Tibial artery (tissue), 4 donors: ENCODE results near the gene CHD9.

ENCODE experiments used
- DNase-seq, 2 donors: peaks; one replicate each; pipeline ENCODE4 v3.0.0-alpha.2; 2019
- H3K27ac ChIP-seq, 2 donors: fragments of 200-600 bp; sonication (generic) in 1 of 2; 1 replicate in 1 of 2; 2 replicates in 1 of 2; pipeline ENCODE4 v1.5.1; 2018 to 2019; ENCODE audit warnings: mild to moderate bottlenecking in 1 of 2
- H3K27me3 ChIP-seq, 2 donors: fragments of 200-600 bp; sonication (generic) in 1 of 2; one replicate each; pipeline versions ENCODE4 v1.5.1 to v1.6.0; 2016 to 2019
- H3K36me3 ChIP-seq, 3 donors: fragments of 200-600 bp; sonication (generic) in 2 of 3; one replicate each; pipeline ENCODE4 v1.5.1; 2016 to 2019; ENCODE audit warnings: mild to moderate bottlenecking in 2 of 3
- H3K4me1 ChIP-seq, 4 donors: fragments of 200-600 bp; sonication (generic) in 2 of 4; 1 replicate in 3 of 4; 2 replicates in 1 of 4; pipeline ENCODE4 v1.5.1; 2016 to 2019
- H3K4me3 ChIP-seq, 2 donors: fragments of 200-600 bp; sonication (generic) in 1 of 2; 1 replicate in 1 of 2; 2 replicates in 1 of 2; pipeline ENCODE4 v1.5.1; 2018 to 2019; ENCODE audit warnings: mild to moderate bottlenecking in 2 of 2
- H3K9me3 ChIP-seq, 3 donors: fragments of 200-600 bp; sonication (generic) in 1 of 3; one replicate each; pipeline ENCODE4 v1.5.1; 2016 to 2019
- intact Hi-C: fragments of 100-400 bp; cut with DNase I; formaldehyde crosslinking; loops from one replicate; pipeline ENCODE4 v1.15.0; 2023; ENCODE audit warnings: low total_unique reads
- TF ChIP-seq, protein P1 (sequence below), 2 experiments: fragments of 200-600 bp in 1 of 2; fragments of 450-650 bp in 1 of 2; IDR thresholded peaks; one replicate each; pipeline ENCODE4 v1.5.1; 2017 to 2019; ENCODE audit warnings: antibody characterized with exemption in 2 of 2, mild to moderate bottlenecking in 1 of 2, moderate library complexity in 1 of 2

CHD9 gene

DNA sequence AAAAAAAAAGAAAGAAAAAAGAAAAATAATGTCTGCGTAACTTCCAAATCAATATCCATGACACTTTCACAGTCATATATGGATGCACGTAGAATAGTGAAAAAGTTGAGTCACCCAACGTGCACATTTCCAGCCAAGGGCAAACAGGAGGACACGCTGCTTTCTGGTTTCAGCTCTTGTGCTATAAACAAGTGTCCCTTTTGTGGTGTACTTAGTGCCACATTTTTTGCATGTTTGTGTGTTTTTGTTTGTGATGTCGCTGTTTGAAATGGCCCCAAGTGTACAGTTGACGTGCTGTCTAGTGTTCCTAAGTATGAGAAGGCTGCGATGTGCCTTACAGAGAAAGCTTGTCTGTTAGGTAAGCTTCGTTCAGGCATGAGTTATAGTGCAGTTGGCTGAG, 2.9 kb downstream of the CHD9 start:
- no peaks in the 10 kb centered on the region for H3K36me3 ChIP-seq
- intact Hi-C loops = loop anchor here (5.0 to 10.0 kb wide), 2 partner anchors 105 to 147 kb away; no protein-coding TSS in a partner anchor
- TF ChIP-seq, protein P1, sequence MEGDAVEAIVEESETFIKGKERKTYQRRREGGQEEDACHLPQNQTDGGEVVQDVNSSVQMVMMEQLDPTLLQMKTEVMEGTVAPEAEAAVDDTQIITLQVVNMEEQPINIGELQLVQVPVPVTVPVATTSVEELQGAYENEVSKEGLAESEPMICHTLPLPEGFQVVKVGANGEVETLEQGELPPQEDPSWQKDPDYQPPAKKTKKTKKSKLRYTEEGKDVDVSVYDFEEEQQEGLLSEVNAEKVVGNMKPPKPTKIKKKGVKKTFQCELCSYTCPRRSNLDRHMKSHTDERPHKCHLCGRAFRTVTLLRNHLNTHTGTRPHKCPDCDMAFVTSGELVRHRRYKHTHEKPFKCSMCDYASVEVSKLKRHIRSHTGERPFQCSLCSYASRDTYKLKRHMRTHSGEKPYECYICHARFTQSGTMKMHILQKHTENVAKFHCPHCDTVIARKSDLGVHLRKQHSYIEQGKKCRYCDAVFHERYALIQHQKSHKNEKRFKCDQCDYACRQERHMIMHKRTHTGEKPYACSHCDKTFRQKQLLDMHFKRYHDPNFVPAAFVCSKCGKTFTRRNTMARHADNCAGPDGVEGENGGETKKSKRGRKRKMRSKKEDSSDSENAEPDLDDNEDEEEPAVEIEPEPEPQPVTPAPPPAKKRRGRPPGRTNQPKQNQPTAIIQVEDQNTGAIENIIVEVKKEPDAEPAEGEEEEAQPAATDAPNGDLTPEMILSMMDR (IDR thresholded peaks at IDR 0.05) = no peak
- no peaks in the 10 kb centered on the region for H3K9me3 ChIP-seq
- H3K27me3 ChIP-seq = no peaks in the 10 kb centered on the region
- peaks cover 0 to 37% (median 12%) of the 10 kb centered on the region in 4 donors for H3K4me1 ChIP-seq
- no peak for DNase-seq
- H3K27ac ChIP-seq = no peak overlapping the region
- no peak overlapping the region for H3K4me3 ChIP-seq

DNA sequence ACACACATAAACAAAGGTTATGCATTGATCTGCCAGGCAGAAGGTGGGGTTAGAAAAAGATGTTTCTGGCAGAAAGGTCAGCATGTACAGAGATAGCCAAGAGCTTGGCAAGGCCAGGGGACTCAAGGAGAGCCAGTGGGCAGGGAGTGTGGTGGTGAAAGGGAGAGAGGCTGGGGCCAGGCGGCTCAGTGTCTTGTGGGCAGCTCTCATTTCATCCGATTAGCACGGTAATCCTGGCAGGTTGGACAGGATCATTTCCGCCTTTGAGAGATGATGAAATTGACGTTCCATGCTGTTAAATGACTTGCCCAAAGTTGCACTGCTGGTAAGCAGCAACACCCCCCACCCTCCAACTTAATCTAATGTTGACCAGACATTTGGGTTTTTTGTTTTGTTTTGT, 3.6 kb downstream of the CHD9 start:
- Histone ChIP-seq H3K27ac (no peak overlapping the region), H3K36me3 (no peaks in the 10 kb centered on the region), H3K4me1 (peaks cover 0 to 34% (median 12%) of the 10 kb centered on the region in 4 donors)

DNA sequence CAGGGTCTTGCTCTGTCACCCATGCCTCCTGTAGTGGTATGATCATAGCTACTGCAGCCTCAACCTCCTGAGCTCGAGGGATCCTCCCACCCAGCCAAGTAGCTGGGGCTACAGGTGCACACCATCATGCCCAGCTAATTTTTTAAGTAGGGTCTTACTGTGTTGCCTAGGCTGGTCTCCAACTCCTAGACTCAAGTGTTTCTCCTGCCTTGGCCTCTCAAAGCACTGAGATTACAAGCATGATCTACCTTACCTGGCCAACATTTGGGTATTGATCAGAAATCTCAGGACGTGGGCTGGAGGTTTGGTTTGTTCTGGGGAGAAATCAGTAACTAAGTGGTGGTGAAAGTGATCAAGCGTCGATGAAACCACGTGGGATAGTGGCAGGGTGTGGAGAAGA, 4.1 kb downstream of the CHD9 start:
- TF ChIP-seq, protein P1 (IDR thresholded peaks at IDR 0.05) = no peak
- Histone ChIP-seq H3K27ac (no peak overlapping the region), H3K27me3 (no peaks in the 10 kb centered on the region), H3K9me3 (no peaks in the 10 kb centered on the region), H3K36me3 (no peaks in the 10 kb centered on the region), H3K4me3 (no peak overlapping the region), H3K4me1 (peaks cover 0 to 34% (median 12%) of the 10 kb centered on the region in 4 donors)
- DNase-seq = no peak
- intact Hi-C loops = loop anchor here (5.0 to 10.0 kb wide), 2 partner anchors 103 to 146 kb away; no protein-coding TSS in a partner anchor

More for the DNA sequence above, 3.6 kb downstream of the CHD9 start:
- no peaks in the 10 kb centered on the region for H3K27me3 ChIP-seq
- DNase-seq = no peak
- intact Hi-C loops = loop anchor here (5.0 to 10.0 kb wide), 2 partner anchors 104 to 146 kb away; no protein-coding TSS in a partner anchor
- TF ChIP-seq, protein P1 (IDR thresholded peaks at IDR 0.05) = no peak
- no peak overlapping the region for H3K4me3 ChIP-seq
- H3K9me3 ChIP-seq = no peaks in the 10 kb centered on the region

DNA sequence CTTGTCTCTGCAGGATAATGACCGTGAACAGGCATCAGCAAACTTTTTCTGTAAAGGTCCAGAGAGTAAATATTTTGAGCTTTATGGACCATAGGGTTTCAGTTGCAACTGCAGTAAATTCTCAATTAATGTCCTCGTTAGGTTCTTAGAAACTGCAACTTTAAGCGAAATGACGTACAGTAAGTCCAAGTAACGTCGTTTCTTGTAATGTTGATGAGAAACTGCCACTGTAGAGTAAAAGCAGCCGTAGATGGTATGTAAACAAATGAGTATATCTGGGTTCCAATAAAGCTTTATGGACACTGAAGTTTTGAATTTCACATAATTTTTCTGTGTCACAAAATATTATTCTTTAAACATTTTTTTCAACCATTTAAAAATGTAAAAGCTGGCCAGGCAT, 4.9 kb downstream of the CHD9 start:
- TF ChIP-seq, protein P1 (IDR thresholded peaks at IDR 0.05) = no peak
- intact Hi-C loops = loop anchor here (5.0 to 10.0 kb wide), 2 partner anchors 103 to 145 kb away; no protein-coding TSS in a partner anchor
- H3K4me1 ChIP-seq = peaks cover 0 to 29% (median 10%) of the 10 kb centered on the region in 4 donors

DNA sequence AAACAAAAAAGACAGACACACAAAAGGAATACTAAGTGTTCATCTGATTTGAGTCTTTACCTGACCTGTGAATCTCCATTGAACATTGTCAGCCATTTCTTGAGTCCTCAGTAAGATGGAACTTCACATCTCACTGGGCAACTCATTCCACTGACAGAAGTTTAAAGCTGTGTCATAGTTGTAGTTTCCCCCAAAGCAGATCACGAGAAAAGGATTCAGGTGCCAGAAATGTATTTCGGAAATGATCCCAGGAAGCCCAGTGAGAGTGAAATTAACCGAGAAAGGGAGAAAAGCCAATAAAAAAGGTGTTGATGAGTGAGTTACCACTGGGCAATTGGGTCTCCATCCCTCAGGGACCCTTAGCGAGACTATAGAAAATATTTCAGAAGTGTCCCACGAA, 6.5 kb downstream of the CHD9 start:
- no peak for DNase-seq
- Histone ChIP-seq H3K4me3 (no peak overlapping the region), H3K27ac (no peak overlapping the region), H3K4me1 (peaks cover 0 to 19% (median 5%) of the 10 kb centered on the region in 4 donors), H3K36me3 (no peaks in the 10 kb centered on the region), H3K9me3 (no peaks in the 10 kb centered on the region), H3K27me3 (no peaks in the 10 kb centered on the region)
- intact Hi-C loops = no loop called here
- TF ChIP-seq, protein P1 (IDR thresholded peaks at IDR 0.05) = no peak

More for the DNA sequence above, 4.9 kb downstream of the CHD9 start:
- no peak overlapping the region for H3K27ac ChIP-seq
- no peak overlapping the region for H3K4me3 ChIP-seq
- no peaks in the 10 kb centered on the region for H3K27me3 ChIP-seq
- DNase-seq = no peak
- no peaks in the 10 kb centered on the region for H3K9me3 ChIP-seq
- H3K36me3 ChIP-seq = no peaks in the 10 kb centered on the region
